ENCODE data around the gene SHANK1. TPM values are rescaled to one million over a fixed set of nuclear protein-coding genes. Genes with fewer than 3 reads are reported as not detected.

Gene SHANK1
- total and polyA plus RNA-seq, 2 experiments from 2014 or later = 0.58 to 2.7 TPM

- 43 to 48% methylated on average over 5 of the region's 5 CpGs for WGBS, 2 experiments (ENCODE audit: low coverage in 1 of 2, low lambda C conversion rate in 2 of 2, missing lambda C conversion rate in 2 of 2)
- Histone ChIP-seq H3K4me3 (no peak overlapping the region), H3F3A (ENCODE audit: insufficient read depth) (no peaks in the 10 kb centered on the region), H3K4me2 (ENCODE audit: unreplicated experiment) (no peak overlapping the region), H3K9me3 (ENCODE audit: low read depth) (no peaks in the 10 kb centered on the region), H3K9me2 (ENCODE audit: insufficient read depth) (no peaks in the 10 kb centered on the region), H3K79me2 (ENCODE audit: insufficient read depth) (no peaks in the 10 kb centered on the region), H3K4me1 (ENCODE audit: insufficient read depth) (no peaks in the 10 kb centered on the region), H4K20me1 (ENCODE audit: insufficient read depth) (no peaks in the 10 kb centered on the region), H2AFZ (no peak overlapping the region), H3K9ac (no peak overlapping the region), H3K27me3 (replicated peaks; ENCODE audit: insufficient read depth) (peaks cover 18% of the 10 kb centered on the region), H3K36me3 (ENCODE audit: low read depth) (no peaks in the 10 kb centered on the region), H3K27ac (no peak overlapping the region)
- no peak for TF ChIP-seq EZH2phosphoT487 (IDR thresholded peaks at IDR 0.05; ENCODE audit: insufficient read depth, low read depth)
- no peak for TF ChIP-seq EZH2 (IDR thresholded peaks at IDR 0.05; ENCODE audit: insufficient read depth, poor library complexity, severe bottlenecking)
- DNase-seq = no peak
- in situ Hi-C loops (cut with MboI) = no loop called here
These were observed 42.0 kb downstream of the SHANK1 start for GRCh38 chr19:50677636-50678035.

GRCh38 chr19:50676625-50677197, 42.9 kb downstream of the SHANK1 start:
- Histone ChIP-seq H3K4me1 (ENCODE audit: insufficient read depth) (no peaks in the 10 kb centered on the region), H3K36me3 (ENCODE audit: low read depth) (no peaks in the 10 kb centered on the region), H3K79me2 (ENCODE audit: insufficient read depth) (no peaks in the 10 kb centered on the region), H3F3A (ENCODE audit: insufficient read depth) (no peaks in the 10 kb centered on the region), H4K20me1 (ENCODE audit: insufficient read depth) (no peaks in the 10 kb centered on the region), H3K4me2 (ENCODE audit: unreplicated experiment) (no peak overlapping the region), H3K9ac (no peak overlapping the region), H2AFZ (no peak overlapping the region), H3K27ac (no peak overlapping the region), H3K4me3 (no peak overlapping the region), H3K27me3 (replicated peaks; ENCODE audit: insufficient read depth) (peaks cover 12% of the 10 kb centered on the region; the same call in 1 of the 2 replicates), H3K9me3 (ENCODE audit: low read depth) (no peaks in the 10 kb centered on the region), H3K9me2 (ENCODE audit: insufficient read depth) (no peaks in the 10 kb centered on the region)
- 4 to 10% methylated on average over 1 of the region's 1 CpG for WGBS, 2 experiments (ENCODE audit: low coverage in 1 of 2, low lambda C conversion rate in 2 of 2, missing lambda C conversion rate in 2 of 2)
- no peak for DNase-seq
- no peak for TF ChIP-seq EZH2phosphoT487 (IDR thresholded peaks at IDR 0.05; ENCODE audit: insufficient read depth, low read depth)
- TF ChIP-seq EZH2 (IDR thresholded peaks at IDR 0.05; ENCODE audit: insufficient read depth, poor library complexity, severe bottlenecking) = no peak
- in situ Hi-C loops (cut with MboI) = no loop called here

GRCh38 chr19:50673118-50673517, 46.5 kb downstream of the SHANK1 start:
- no peaks in the 10 kb centered on the region for H3K36me3 ChIP-seq (ENCODE audit: low read depth)
- no peaks in the 10 kb centered on the region for H3K9me2 ChIP-seq (ENCODE audit: insufficient read depth)
- H3K4me2 ChIP-seq (ENCODE audit: unreplicated experiment) = no peak overlapping the region
- H3K27ac ChIP-seq = no peak overlapping the region
- H3F3A ChIP-seq (ENCODE audit: insufficient read depth) = no peaks in the 10 kb centered on the region
- no peak for DNase-seq
- WGBS, 2 experiments (ENCODE audit: low coverage in 1 of 2, low lambda C conversion rate in 2 of 2, missing lambda C conversion rate in 2 of 2) = 23 to 32% methylated on average over 7 to 15 of the region's 15 CpGs
- no peaks in the 10 kb centered on the region for H3K79me2 ChIP-seq (ENCODE audit: insufficient read depth)
- no peak overlapping the region for H3K9ac ChIP-seq
- TF ChIP-seq EZH2 (IDR thresholded peaks at IDR 0.05; ENCODE audit: insufficient read depth, poor library complexity, severe bottlenecking) = no peak
- TF ChIP-seq EZH2phosphoT487 (IDR thresholded peaks at IDR 0.05; ENCODE audit: insufficient read depth, low read depth) = no peak
- H3K9me3 ChIP-seq (ENCODE audit: low read depth) = no peaks in the 10 kb centered on the region
- peaks cover 14% of the 10 kb centered on the region; the same call in 1 of the 2 replicates for H3K27me3 ChIP-seq (replicated peaks; ENCODE audit: insufficient read depth)
- no peaks in the 10 kb centered on the region for H4K20me1 ChIP-seq (ENCODE audit: insufficient read depth)
- in situ Hi-C loops (cut with MboI) = no loop called here
- H2AFZ ChIP-seq = no peak overlapping the region
- no peak overlapping the region for H3K4me3 ChIP-seq
- H3K4me1 ChIP-seq (ENCODE audit: insufficient read depth) = no peaks in the 10 kb centered on the region

GRCh38 chr19:50670102-50670380, 49.6 kb downstream of the SHANK1 start:
- no peak overlapping the region for H3K27ac ChIP-seq
- no peak overlapping the region for H3K4me3 ChIP-seq
- H2AFZ ChIP-seq = no peak overlapping the region
- no peaks in the 10 kb centered on the region for H3F3A ChIP-seq (ENCODE audit: insufficient read depth)
- no peak for TF ChIP-seq EZH2phosphoT487 (IDR thresholded peaks at IDR 0.05; ENCODE audit: insufficient read depth, low read depth)
- no peak for TF ChIP-seq EZH2 (IDR thresholded peaks at IDR 0.05; ENCODE audit: insufficient read depth, poor library complexity, severe bottlenecking)
- H3K9me2 ChIP-seq (ENCODE audit: insufficient read depth) = no peaks in the 10 kb centered on the region
- in situ Hi-C loops (cut with MboI) = no loop called here
- peaks cover 40% of the 10 kb centered on the region for H3K27me3 ChIP-seq (replicated peaks; ENCODE audit: insufficient read depth)
- H3K9ac ChIP-seq = no peak overlapping the region
- no peaks in the 10 kb centered on the region for H3K9me3 ChIP-seq (ENCODE audit: low read depth)
- DNase-seq = no peak
- no peaks in the 10 kb centered on the region for H3K79me2 ChIP-seq (ENCODE audit: insufficient read depth)
- no peaks in the 10 kb centered on the region for H4K20me1 ChIP-seq (ENCODE audit: insufficient read depth)
- WGBS, 2 experiments (ENCODE audit: low coverage in 1 of 2, low lambda C conversion rate in 2 of 2, missing lambda C conversion rate in 2 of 2) = 32 to 46% methylated on average over 5 of the region's 5 CpGs
- H3K36me3 ChIP-seq (ENCODE audit: low read depth) = no peaks in the 10 kb centered on the region
- no peak overlapping the region for H3K4me2 ChIP-seq (ENCODE audit: unreplicated experiment)
- H3K4me1 ChIP-seq (ENCODE audit: insufficient read depth) = no peaks in the 10 kb centered on the region
